ENCODE data around the gene RPP25L. TPM values are rescaled to one million over a fixed set of nuclear protein-coding genes. Genes with fewer than 3 reads are reported as not detected.

RPP25L gene, protein sequence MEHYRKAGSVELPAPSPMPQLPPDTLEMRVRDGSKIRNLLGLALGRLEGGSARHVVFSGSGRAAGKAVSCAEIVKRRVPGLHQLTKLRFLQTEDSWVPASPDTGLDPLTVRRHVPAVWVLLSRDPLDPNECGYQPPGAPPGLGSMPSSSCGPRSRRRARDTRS
- total RNA-seq (6.7 TPM), polyA plus RNA-seq (10 to 100 TPM; 63.4 to 80.0 (median 68.5) TPM)

DNA sequence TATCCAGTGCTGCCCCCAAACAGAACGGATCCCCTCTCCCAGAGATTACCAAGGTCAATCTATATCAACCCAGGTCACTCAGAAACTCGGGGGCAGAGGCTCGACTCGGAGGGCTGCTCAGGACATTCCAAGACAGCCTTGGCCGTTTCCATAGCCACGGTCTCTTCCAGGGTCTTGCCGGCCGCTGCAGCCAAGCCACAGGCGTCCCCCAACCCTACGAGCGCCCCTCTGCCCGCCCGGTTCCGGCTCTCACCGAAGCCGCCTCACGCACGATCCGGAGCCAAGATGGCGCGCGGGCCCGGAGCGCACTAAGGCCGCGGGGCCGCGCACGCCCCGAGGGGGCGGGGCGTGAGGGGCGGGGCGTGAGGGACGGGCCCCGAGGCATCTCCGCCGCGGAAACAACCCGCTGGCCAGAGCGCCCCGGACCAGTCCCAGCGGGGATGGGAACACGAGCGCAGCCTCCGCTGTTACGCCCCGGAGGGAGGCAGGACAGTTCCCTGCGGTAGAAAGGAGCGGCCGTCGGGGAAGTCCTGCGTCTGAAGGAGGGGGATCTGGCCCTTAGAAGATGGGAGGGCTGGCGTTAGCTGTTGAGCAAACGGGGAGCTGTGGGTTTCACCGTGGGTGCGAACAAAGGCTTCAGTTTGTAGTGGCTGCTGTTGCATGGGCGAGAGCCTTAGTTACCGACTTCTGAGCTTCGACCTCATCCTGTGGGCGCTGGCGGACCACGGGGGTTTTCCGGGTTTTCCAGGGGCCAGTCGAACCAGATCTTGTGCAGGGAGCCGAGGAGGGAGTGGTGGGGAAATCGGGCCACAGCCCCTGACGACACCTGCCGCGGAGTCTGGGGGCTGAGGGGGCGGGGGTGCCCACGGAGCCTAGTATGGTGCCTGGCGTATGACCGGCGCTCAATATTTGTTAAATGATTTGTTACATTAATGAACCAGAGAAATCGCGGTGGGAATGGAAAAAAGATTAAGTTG lies at the start of gene RPP25L:
Gene RPP25L, minus strand, starts transcription at position 287 of the 977 bp plus-strand sequence. CDS start 801 bp downstream, outside the sequence.
- H3K27me3 Mint-ChIP-seq: peaks cover 7% of the 10 kb centered on the region
- no peaks in the 10 kb centered on the region for H3K9me3 Mint-ChIP-seq
- H3K4me3 Mint-ChIP-seq: peak within 1 kb of the TSS; percentile 91 to 99 (median 91)
- H3K36me3 ChIP-seq (ENCODE audit: control insufficient read depth, insufficient read depth, low read length): peaks cover 23% of the 10 kb centered on the region
- peaks cover 21% of the 10 kb centered on the region for H3K36me3 Mint-ChIP-seq
- no peaks in the 10 kb centered on the region for H3K27me3 ChIP-seq (ENCODE audit: control insufficient read depth, insufficient read depth, low read length)
- peaks cover 0 to 29% (median 26%) of the 10 kb centered on the region in 4 donors for H3K4me1 Mint-ChIP-seq
- ATAC-seq (ENCODE audit: low read depth in 2 of 2) (peak; percentile 90 to 94), DNase-seq (peak; percentile 79 to 88 (median 86))
- H3K27ac Mint-ChIP-seq: peak within 1 kb of the TSS; percentile 87 to 95 (median 91)
- H3K9me3 ChIP-seq (ENCODE audit: control insufficient read depth in 2 of 2, low read length in 2 of 2): no peaks in the 10 kb centered on the region
- peak within 1 kb of the TSS; percentile 80 for H3K27ac ChIP-seq (ENCODE audit: insufficient read depth, low read length, poor library complexity, severe bottlenecking)
- H3K4me3 ChIP-seq (ENCODE audit: low read depth, low read length): peak within 1 kb of the TSS; percentile 77
- peaks cover 24% of the 10 kb centered on the region for H3K4me1 ChIP-seq (ENCODE audit: control insufficient read depth, insufficient read depth, low read length, poor library complexity, severe bottlenecking)

DNA sequence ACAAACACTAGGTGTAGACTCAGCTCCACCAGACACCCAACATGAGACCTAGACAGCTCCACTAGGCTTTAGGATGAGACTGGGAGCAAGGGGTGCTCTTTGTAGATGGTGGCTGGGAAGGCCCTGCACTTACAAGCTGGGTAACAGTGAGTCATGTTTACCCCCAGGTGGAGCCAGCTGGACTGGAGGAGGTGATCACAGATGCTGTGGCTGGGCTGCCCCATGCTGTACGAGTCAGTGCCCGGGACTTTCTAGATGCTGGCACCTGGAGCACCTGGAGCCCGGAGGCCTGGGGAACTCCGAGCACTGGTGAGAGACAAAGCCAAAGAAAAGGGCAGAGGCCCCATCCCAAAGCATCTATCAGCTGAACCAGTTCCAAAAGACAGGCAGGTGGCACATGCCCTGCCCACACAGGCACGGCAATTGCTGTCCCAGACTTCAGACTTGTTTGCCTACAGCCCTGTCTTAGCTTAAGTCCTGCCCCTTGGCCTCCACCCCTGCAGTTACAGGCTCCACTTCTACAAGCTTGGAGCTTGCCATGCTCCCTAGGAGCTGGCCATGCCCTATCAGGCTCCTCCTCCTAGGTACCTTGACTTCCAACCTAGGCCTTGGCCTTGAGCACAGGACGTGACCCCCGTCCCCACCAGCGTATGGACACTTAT lies 47.8 kb upstream of the RPP25L start:
- peaks cover 5 to 41% (median 38%) of the 10 kb centered on the region in 4 donors for H3K4me1 Mint-ChIP-seq
- Histone ChIP-seq H3K36me3 (ENCODE audit: control insufficient read depth, insufficient read depth, low read length) (no peaks in the 10 kb centered on the region), H3K27ac (ENCODE audit: insufficient read depth, low read length, poor library complexity, severe bottlenecking) (no peak overlapping the region), H3K4me3 (ENCODE audit: low read depth, low read length) (no peak overlapping the region), H3K9me3 (ENCODE audit: control insufficient read depth in 2 of 2, low read length in 2 of 2) (no peaks in the 10 kb centered on the region), H3K4me1 (ENCODE audit: control insufficient read depth, insufficient read depth, low read length, poor library complexity, severe bottlenecking) (peaks cover 30% of the 10 kb centered on the region), H3K27me3 (ENCODE audit: control insufficient read depth, insufficient read depth, low read length) (no peaks in the 10 kb centered on the region)
- H3K36me3 Mint-ChIP-seq: peaks cover 9% of the 10 kb centered on the region
- no peak overlapping the region for H3K27ac Mint-ChIP-seq
- DNase-seq (no peak), ATAC-seq (ENCODE audit: low read depth in 2 of 2) (no peak)
- no peaks in the 10 kb centered on the region for H3K27me3 Mint-ChIP-seq
- no peak overlapping the region for H3K4me3 Mint-ChIP-seq
- H3K9me3 Mint-ChIP-seq: no peaks in the 10 kb centered on the region

DNA sequence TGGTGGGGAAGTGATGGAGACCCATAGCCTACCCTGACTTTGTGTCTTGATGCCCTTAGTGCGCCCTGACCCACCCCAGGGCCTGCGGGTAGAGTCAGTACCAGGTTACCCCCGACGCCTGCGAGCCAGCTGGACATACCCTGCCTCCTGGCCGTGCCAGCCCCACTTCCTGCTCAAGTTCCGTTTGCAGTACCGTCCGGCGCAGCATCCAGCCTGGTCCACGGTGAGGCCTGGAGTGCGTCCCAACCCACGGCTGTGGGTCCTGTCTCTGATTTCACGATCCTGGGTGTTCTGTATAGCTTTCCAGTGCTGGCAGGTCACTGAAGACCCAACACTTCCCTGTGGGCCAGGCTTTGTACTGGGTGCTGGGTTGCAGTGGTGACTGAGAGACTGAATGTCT lies 46.6 kb upstream of the RPP25L start:
- Mint-ChIP-seq H3K4me3 (no peak overlapping the region), H3K27me3 (no peaks in the 10 kb centered on the region), H3K4me1 (peaks cover 0 to 28% (median 27%) of the 10 kb centered on the region in 4 donors), H3K36me3 (peaks cover 9% of the 10 kb centered on the region), H3K27ac (no peak overlapping the region), H3K9me3 (no peaks in the 10 kb centered on the region)
- Histone ChIP-seq H3K27ac (ENCODE audit: insufficient read depth, low read length, poor library complexity, severe bottlenecking) (no peak overlapping the region), H3K36me3 (ENCODE audit: control insufficient read depth, insufficient read depth, low read length) (no peaks in the 10 kb centered on the region), H3K9me3 (ENCODE audit: control insufficient read depth in 2 of 2, low read length in 2 of 2) (no peaks in the 10 kb centered on the region), H3K27me3 (ENCODE audit: control insufficient read depth, insufficient read depth, low read length) (no peaks in the 10 kb centered on the region), H3K4me3 (ENCODE audit: low read depth, low read length) (no peak overlapping the region), H3K4me1 (ENCODE audit: control insufficient read depth, insufficient read depth, low read length, poor library complexity, severe bottlenecking) (peaks cover 17% of the 10 kb centered on the region)
- ATAC-seq (ENCODE audit: low read depth in 2 of 2) (no peak), DNase-seq (no peak)

DNA sequence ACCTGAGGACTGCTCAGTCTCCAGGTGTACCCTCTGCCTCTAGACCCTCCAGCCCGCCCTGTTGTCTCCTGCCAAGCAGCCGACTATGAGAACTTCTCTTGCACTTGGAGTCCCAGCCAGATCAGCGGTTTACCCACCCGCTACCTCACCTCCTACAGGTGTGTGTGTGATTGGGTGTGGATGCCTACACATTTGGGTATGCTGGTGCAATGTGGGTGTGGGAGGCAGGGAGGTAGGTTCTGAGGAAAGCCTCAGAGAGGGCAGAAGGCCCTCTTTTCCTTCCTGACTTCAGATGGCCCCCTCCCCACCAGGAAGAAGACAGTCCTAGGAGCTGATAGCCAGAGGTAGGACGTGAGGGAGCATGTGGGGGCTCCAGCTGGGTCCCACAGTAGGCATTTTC lies 45.1 kb upstream of the RPP25L start:
- Mint-ChIP-seq H3K4me1 (peaks cover 9 to 28% (median 26%) of the 10 kb centered on the region in 4 donors), H3K36me3 (peaks cover 9% of the 10 kb centered on the region), H3K27me3 (no peaks in the 10 kb centered on the region), H3K4me3 (no peak overlapping the region), H3K9me3 (no peaks in the 10 kb centered on the region), H3K27ac (peak overlapping the region in 1 of 3 donors; percentile 25)
- no peaks in the 10 kb centered on the region for H3K36me3 ChIP-seq (ENCODE audit: control insufficient read depth, insufficient read depth, low read length)
- peaks cover 3% of the 10 kb centered on the region for H3K4me1 ChIP-seq (ENCODE audit: control insufficient read depth, insufficient read depth, low read length, poor library complexity, severe bottlenecking)
- no peak overlapping the region for H3K27ac ChIP-seq (ENCODE audit: insufficient read depth, low read length, poor library complexity, severe bottlenecking)
- no peak for DNase-seq
- ATAC-seq (ENCODE audit: low read depth in 2 of 2): no peak
- H3K9me3 ChIP-seq (ENCODE audit: control insufficient read depth in 2 of 2, low read length in 2 of 2): no peaks in the 10 kb centered on the region
- no peak overlapping the region for H3K4me3 ChIP-seq (ENCODE audit: low read depth, low read length)
- no peaks in the 10 kb centered on the region for H3K27me3 ChIP-seq (ENCODE audit: control insufficient read depth, insufficient read depth, low read length)

DNA sequence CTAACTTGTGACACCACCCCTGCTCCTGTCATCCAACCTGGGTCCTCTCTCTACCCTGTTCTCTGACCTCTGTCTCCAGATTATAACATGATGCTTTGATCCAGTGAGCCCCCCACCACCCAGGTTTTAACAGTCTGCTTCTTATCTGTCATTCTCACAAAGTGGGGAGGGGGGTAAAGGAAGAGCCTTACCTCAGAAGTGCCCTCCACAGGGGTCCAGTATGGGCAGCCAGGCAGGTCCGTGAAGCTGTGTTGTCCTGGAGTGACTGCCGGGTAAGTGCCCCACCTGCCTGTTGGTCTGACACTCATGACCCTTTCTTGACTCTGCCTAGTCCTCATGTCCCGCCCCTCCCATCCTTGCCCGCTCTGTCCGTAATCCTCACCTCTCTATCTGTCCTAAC lies 43.5 kb upstream of the RPP25L start:
- peaks cover under 1% of the 10 kb centered on the region for H3K36me3 Mint-ChIP-seq
- ATAC-seq (ENCODE audit: low read depth in 2 of 2): no peak
- Histone ChIP-seq H3K9me3 (ENCODE audit: control insufficient read depth in 2 of 2, low read length in 2 of 2) (no peaks in the 10 kb centered on the region), H3K4me3 (ENCODE audit: low read depth, low read length) (no peak overlapping the region), H3K4me1 (ENCODE audit: control insufficient read depth, insufficient read depth, low read length, poor library complexity, severe bottlenecking) (no peaks in the 10 kb centered on the region), H3K36me3 (ENCODE audit: control insufficient read depth, insufficient read depth, low read length) (peaks cover 13% of the 10 kb centered on the region), H3K27me3 (ENCODE audit: control insufficient read depth, insufficient read depth, low read length) (no peaks in the 10 kb centered on the region), H3K27ac (ENCODE audit: insufficient read depth, low read length, poor library complexity, severe bottlenecking) (no peak overlapping the region)
- no peaks in the 10 kb centered on the region for H3K9me3 Mint-ChIP-seq
- no peak for DNase-seq
- H3K4me3 Mint-ChIP-seq: no peak overlapping the region
- no peaks in the 10 kb centered on the region for H3K27me3 Mint-ChIP-seq
- peaks cover 9 to 29% (median 27%) of the 10 kb centered on the region in 4 donors for H3K4me1 Mint-ChIP-seq
- peak overlapping the region in 1 of 3 donors; percentile 44 for H3K27ac Mint-ChIP-seq

DNA sequence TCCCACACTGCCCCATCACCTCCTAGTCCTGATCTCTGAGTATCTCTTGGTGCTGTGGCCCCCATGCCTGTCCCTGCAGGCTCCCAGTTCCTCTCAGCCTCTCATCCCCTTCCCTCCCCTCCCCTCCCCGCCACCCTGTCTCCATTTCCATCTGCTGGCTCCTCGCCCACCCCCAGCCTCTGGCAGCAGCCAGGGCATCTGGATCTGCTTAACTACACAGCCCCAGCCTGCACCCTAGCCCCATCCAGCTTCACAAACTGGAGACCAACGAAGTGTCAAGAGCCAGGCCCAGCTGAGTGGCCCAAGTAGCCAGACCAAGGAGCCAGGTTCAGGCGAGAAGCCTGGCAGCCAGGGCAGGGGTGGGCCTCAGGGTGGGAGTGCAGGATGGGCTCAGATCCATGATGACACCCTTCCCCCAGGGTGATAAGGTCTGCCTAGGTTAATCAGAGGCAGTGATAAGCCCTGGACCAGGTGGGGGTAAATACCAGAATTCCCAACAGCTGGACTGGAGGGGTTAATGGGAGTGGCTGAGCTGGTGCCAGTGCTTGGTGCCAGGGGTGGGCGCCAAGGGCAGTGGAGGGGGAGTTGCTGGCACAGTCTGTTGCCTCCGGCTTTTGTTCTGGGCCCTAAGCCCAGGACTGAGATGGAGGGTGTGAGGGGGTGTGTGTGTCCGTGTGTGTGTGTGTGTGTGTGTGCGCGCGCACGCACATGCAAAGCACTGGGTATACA lies 42.6 kb upstream of the RPP25L start:
- H3K9me3 ChIP-seq (ENCODE audit: control insufficient read depth in 2 of 2, low read length in 2 of 2): no peaks in the 10 kb centered on the region
- no peaks in the 10 kb centered on the region for H3K27me3 ChIP-seq (ENCODE audit: control insufficient read depth, insufficient read depth, low read length)
- DNase-seq: no peak
- Mint-ChIP-seq H3K4me3 (peak overlapping the region in 1 of 4 donors; percentile 32), H3K27me3 (no peaks in the 10 kb centered on the region), H3K9me3 (no peaks in the 10 kb centered on the region), H3K36me3 (peaks cover under 1% of the 10 kb centered on the region), H3K4me1 (peaks cover 9 to 33% (median 28%) of the 10 kb centered on the region in 4 donors), H3K27ac (peak overlapping the region in 1 of 3 donors; percentile 35)
- H3K36me3 ChIP-seq (ENCODE audit: control insufficient read depth, insufficient read depth, low read length): peaks cover 22% of the 10 kb centered on the region
- no peak overlapping the region for H3K4me3 ChIP-seq (ENCODE audit: low read depth, low read length)
- no peak overlapping the region for H3K27ac ChIP-seq (ENCODE audit: insufficient read depth, low read length, poor library complexity, severe bottlenecking)
- ATAC-seq (ENCODE audit: low read depth in 2 of 2): no peak
- H3K4me1 ChIP-seq (ENCODE audit: control insufficient read depth, insufficient read depth, low read length, poor library complexity, severe bottlenecking): no peaks in the 10 kb centered on the region

All from CD4-positive, CD25-positive, alpha-beta regulatory T cell (primary cell).